Muscle of back (tissue), 11 donors: ENCODE data around the gene SLC37A1. TPM values are rescaled to one million over a fixed set of nuclear protein-coding genes. Genes with fewer than 3 reads are reported as not detected.
"Not testable (repeated sequence)": the region's sequence is repeated elsewhere in the genome, so short reads cannot be mapped to it uniquely, and the experiment has no call there.

Experiments used
- DNase-seq, 3 donors: peaks; one replicate each; pipeline versions ENCODE4 v3.0.0 to v3.0.0-alpha.2; 2013
- polyA plus RNA-seq, 10 donors: library from polyadenylated mRNA; unstranded; fragments of 120-200 nt; gene quantifications; one replicate each; pipeline ENCODE4 v1.2.1, GENCODE V29; 2013; ENCODE audit not compliant: insufficient read length in 10 of 10

The SLC37A1 gene
- polyA plus RNA-seq, 10 donors, result 1.9 to 3.2 (median 2.6) TPM

DNA sequence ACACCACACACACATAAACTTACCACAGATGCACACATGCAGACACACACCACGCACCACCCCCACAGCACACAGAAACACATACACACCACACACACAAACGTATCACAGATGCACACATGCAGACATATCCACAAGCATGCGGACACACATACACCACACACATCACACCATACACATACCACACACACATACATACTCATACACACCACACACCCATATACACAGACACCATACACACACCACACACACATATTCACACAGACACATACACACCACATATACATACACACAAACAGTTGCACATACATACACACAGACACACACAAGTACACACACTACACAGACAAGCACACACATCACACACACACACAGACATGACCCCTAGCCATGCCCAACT lies 102.3 kb downstream of the SLC37A1 start:
- no peak for DNase-seq

DNA sequence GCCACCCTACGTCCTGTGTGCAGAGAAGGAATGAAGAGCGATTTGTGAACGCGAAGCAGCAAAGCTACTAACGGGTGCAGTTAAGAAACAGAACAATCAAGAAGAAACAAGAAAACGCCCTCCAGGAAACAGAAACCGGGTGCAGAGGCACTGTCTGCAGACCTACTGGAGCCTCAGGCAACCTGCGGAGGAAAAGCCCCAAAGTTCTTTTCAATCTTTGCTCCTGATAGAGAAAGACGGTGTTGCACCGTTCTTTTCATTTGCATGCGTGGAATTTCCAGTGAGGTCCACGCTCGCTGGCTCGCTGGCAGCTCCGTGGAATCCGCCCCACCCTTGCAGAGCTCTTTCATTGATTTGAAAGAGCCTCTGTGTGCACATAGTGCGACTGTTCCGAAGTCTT lies 102.8 kb downstream of the SLC37A1 start:
- DNase-seq, result no peak

DNA sequence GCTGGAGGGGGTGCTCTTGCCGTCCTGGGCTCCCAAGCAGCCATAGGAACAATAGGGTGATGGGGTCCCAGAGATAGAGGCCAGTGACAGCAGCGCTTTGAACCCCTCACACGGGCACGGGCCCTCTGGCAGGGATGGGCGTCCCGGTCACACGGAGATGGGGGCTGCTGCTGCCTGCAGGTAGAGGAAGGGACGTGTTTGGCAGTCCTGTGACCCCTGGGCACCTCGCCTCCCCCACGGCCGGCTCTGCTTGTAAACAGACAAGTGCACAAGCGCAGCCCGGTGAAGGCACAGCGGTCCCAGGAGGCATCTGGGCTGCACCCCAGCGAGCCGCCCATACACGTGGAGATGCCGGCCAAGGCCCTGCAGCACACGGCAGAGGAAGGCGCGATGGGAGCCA lies 103.3 kb downstream of the SLC37A1 start:
- DNase-seq, result no peak

DNA sequence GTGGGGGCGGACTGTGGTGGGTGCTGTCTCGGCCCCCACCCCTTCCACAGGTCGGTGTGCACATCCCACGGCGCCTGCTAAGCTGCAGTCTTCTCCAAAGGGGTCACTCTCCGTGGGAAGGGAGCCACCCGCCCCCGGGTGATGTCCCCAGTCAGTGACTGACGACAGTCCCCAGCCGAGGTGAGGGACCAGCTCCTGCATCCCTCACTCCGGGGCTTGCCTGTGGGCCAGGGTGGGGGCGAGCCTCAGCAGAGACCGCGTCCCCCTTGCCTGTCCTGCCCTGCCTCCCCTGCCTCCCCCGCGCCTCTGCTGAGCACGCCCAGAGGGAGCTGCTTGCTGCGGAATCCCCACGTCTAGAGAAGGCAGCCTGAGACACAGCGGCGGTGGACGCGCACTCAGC lies 103.8 kb downstream of the SLC37A1 start:
- no peak for DNase-seq

DNA sequence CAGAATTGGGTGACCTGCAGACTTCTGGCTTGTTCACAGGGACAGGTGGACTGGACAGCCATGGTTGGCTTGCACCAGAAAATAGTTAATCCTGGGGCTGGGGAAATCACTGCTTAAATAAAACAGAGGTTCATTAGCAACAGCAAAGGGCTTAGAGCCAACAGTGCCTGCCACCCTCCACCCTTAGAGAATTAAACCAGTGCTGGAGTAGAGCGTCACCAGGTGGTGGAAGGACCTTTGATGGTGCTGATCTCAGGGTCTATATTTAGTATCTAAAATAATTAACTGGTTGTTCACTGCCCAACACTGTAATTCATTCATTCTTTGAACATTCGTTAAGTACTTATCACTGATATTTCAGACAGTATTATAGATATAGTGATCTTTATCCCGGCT lies 105.1 kb downstream of the SLC37A1 start:
- no peak for DNase-seq

DNA sequence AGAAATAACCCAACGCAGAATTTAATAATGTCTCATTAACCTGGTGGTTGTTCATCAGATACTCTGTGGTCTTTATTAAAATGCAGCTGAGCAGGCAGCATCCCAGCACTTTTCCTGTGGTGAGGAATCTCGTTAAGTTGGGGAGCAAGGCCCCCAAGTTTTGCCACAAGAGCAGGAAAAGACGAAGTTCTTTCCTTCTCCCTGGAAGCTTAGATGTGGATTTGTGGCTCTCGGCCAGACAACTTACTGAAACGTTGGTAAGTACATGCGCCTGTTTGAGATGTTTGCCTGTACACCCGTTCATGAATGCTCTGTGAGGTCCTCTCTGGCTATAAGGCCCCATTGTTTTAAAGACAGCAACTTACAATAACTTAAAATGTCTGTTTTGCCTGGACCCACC lies 105.5 kb downstream of the SLC37A1 start:
- no peak for DNase-seq

DNA sequence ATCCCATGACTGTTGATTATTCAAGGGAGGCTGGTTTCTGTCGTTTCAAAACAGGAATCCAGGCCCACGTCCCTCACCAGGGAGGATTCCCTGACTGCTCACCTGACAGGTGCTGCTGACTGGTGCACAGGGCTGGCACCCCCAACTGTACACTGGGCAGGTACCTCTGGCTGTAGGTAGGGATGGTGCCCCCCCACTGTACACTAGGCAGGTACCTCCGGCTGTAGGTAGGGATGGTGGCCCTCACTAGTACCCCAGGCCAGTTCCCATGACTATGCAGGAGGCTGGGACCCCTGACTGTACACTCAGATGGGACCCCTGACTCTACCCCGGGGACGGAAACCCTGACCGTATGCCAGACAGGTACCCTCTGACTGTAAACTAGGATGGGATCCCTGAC lies 106.2 kb downstream of the SLC37A1 start:
- DNase-seq, result no peak

DNA sequence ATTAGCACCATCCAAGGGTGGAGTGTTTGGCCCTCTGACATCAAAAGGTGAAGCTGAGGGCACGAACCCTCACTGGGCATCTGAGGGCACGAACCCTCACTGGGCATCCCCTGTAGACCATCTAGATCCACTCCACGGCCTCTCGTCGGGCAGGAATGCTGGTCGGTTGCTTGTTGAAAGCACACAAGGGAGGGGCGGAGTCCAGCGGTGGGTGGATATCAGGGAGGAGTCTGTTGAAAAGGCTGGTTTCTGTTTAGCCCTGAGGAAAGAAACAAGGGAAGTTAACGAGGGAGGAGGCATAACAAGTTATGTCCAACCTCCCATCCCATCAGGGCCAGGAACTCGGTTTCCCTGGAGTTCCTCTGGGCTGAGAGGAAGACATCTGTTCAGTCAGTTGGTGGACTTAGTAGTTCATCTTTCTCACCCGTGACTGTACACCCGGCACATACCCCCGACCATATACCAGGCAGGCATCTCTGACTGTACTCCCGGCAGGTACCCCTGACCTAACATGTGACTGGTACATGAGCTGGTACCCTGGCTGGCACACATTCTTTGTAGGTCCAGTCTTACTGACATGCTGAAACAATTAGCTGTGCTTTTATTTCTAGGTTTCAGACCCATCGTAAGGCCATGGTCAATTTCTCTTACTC lies 107.6 kb downstream of the SLC37A1 start:
- peak in 2 of 3 donors; percentile 40 to 57 for DNase-seq

DNA sequence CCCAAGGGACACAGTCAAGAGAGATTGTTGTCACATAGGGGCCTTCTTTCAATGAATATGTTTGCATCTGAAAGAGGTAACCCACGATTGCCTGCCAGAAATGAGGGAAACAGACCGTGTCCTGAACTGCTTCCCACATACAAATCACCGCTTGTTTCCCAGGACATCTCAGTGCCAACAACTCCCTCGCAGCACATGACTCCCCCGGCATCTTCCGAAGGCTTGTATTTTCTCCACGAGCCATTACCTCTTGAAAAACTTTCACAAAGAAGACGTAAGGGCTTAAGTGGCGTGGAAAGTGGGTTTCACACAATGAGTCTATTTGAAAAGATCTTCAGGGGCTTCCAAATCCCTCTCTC lies 108.1 kb downstream of the SLC37A1 start:
- DNase-seq, result peak in 2 of 3 donors; percentile 36 to 55

DNA sequence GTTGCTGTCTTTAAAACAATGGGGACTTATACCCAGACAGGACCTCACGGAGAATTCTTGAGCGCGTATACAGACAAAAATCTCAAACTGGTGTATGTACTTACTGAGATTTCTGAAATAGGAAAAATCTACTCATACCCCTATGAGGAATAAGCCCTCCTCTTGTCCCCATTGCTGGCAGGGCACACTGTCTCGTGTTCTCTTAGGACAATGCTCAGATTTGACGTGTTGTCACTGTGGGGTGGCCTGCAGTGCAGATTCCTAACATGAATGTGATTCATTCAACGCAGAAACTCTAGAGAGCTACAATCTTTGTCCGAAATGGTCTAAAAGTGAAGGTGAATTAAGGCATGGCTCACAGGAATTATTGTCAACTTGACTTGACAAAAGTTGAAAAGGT lies 108.6 kb downstream of the SLC37A1 start:
- no peak for DNase-seq

DNA sequence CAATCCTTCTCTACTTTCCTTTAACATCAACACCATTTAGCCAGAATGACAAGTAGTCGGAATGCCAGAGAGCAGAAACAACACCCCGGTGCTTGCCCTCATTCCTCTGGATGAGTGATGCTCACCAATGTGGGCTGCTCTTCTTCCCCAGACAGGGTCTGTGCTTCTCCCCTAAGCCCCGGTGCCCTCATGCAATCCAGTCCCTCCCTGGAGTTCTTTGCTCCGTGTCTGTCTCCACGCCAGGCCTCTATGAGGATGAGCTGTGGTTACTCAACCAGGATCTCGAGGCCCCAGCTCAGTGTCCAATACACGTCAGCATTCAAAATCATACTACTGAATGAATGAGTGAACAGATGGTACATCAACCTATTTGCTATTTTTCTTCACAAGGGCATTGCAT lies 110.0 kb downstream of the SLC37A1 start:
- DNase-seq, result no peak

DNA sequence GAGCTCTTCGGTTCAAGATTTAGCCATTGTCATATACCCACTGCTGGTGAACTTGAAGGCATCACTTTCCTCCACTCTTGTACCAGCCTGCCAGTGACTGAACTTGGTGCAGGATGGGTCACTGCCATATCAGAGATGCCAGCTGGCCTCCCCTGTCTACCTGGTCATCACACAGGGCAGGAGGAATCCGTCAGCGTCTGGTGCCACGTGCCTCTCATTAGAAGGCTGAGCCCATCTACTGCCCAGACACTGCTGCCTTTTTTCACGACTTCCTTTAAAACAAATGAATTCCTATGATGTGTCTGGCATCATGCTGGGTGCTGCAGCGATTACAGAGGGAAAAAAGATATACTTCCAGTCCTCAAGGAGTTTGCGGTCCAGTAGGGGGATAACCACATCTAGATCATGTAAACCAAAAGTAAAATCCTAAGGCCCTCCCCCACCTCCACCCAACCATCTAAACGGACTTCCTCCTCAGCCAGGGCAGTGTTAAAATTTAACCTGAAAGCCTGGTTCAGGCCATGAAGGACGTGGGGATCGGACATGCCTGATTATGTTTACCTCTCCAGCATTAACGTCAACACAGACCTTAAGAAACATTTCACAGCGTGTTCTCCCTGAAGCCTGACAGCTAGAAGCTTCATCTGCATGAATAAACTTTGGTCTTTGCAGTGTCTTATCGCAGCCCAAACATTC lies 110.6 kb downstream of the SLC37A1 start:
- no peak for DNase-seq

DNA sequence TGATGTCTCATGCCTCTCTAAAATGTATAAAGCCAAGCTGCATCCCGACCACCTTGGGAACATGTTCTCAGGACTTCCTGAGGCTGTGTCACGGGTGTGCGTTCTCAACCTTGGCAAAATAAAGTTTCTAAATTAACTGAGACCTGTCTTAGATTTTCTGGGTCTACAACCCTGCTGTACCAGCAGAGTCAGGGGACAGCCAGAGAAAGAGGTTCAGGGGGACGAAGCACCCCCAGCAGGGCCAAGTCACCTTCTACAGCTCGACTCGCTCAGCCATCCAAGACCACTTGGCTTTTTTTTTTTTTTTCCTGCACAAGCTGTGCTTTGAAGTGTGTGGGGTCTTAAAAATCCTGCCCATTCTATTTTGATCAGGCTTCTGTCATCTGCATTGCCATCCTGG lies 111.3 kb downstream of the SLC37A1 start:
- no peak for DNase-seq

DNA sequence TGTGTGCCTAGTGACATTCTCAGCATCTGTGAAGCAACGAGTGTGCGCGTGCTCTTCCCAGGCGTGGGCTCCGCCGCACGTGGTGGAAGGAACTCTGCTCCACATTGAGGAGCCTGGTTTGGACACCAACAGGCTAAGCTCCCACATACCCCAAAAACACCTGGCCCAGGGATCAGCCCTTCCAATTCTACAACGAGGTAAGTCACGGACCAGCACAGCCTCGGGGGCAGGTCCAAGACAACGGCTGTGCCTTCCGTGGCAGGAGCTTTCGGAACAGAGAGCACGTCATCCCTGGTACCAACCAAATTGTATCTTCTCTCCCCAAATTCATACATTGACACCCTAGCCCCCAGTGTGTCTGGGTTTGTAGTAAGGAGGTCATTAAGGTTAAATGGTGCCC lies 112.5 kb downstream of the SLC37A1 start:
- no peak for DNase-seq

DNA sequence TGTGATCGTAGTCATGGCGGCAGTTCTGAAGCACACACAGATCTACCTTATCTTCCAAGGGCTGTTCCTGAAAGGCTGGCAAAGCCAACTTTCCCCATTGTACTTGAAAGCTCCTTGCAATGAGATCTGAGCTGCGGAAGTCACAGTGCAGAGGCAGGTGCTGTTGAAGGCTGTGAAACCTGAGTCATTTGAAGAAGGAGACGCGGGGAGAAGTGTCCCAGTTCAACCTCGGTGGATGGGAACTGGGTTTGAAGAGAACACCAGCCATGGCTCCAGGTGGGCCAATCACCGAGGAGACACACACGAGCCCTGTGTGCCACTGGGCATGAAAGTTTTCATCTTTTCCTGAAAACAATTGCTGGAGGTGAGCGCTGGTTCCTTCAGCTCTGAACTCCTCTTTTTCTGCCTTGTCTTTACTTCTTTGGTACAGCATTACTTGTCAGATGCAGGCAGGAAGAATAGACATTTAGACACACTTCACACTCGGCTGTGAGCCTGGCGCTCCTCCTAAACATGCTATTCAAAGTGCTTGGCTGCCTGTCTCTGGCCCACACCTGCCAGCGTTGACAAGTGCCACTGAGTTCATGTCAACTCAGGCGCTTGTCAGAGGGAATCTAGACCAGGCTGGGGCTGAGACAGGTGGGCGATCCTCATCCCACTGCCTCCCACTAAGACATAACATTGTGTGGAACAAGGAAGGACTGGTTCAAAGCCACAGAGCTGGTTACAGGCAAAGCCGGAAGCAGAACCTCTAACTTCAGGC lies 114.1 kb downstream of the SLC37A1 start:
- DNase-seq, result no peak

DNA sequence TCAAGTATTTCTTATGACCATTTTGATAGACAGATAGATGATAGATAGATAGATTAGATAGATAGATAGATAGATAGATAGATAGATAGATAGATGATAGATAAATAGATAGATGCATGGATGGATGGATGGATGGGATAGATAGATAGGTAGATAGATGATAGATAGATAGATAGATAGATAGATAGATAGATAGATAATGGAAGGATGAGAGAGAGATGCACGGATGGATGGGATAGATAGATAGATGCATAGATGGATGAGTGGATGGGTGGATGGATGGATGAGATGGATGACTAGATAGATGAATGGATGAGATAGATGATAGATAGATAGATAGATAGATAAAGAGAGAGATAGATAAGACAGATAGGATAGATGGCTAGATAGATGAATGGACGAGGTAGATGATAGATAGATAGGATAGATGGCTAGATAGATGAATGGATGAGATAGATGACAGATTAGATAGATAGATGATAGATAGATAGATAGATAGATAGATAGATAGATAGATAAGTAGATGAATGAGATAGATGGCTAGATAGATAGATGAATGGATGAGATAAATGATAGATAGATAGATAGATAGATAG lies 114.9 kb downstream of the SLC37A1 start:
- not testable (repeated sequence) for DNase-seq

DNA sequence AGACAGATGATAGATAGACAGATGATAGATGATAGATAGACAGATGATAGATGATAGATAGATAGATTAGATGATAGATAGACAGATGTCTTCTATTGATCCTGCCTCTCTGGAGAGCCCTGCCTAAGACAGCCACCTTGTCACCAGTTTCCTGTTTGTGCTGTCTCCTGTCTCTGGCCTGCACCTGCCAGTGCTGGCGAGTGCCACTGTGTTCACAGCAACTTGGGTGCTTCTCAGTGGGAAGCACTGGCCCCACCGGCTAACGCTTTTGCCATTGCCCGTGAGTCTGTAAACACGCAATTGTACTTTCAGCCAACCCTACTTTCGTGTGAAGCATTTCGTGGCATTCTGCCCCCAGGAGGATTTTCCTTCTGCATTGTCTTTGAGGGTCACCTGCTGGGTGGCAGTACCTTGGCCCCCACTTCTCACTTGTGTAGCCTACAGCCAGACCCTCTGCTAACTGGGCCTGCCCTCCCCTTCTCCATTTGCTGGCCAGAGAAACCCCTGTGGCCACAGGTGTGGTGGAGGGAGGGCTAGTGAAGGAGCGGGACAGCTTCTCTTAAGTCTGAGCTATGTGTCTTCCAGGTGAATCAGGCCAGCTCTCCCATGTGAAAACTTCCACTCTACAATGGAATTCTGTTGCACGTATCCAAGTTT lies 116.4 kb downstream of the SLC37A1 start:
- no peak for DNase-seq

DNA sequence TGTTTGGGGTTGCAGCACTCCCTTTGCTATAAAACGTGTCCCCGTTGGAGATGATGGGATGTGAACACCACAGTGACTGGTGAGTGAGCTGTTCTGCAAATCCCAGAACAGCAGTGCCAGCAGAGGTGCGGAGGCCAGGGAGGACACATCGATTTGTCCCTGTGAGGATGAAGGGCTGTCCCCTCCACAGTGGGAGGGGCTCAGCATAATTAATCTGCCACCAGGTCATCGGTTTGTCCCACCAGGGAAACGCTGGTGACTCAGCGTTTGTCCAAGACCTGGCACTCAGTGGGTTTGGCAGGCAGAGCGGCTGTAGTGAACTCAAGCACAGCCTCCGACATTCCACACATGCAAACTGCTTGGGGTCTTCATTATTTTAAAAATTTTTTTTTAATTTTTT lies 117.0 kb downstream of the SLC37A1 start:
- no peak for DNase-seq
